Activated CD8-positive, alpha-beta T cell treated with anti-CD3 and anti-CD28 coated beads, Interleukin-2, amount 10 ng/mL, durations not matched to agents 7 days and 5 days (primary cell): ENCODE measurements around the gene KRTAP10-5. TPM values are rescaled to one million over a fixed set of nuclear protein-coding genes. Genes with fewer than 3 reads are reported as not detected.

Source experiments
- total RNA-seq, 2 experiments: library from RNA; stranded (reverse); gene quantifications; one replicate each; pipeline ENCODE4 v1.2.3, GENCODE V29; 2021

KRTAP10-5 gene
- total RNA-seq, 2 experiments from 2014 or later, result not detected

Other genes with a start within 250 kb of the KRTAP10-5 start
- gene CFAP410, start 241.2 kb downstream of the KRTAP10-5 start, total RNA-seq, result 10 to 100 TPM; 16.8 to 17.4 TPM
- 10 to 100 TPM; 35.6 to 40.9 TPM for gene TRPM2, start 227.0 kb downstream of the KRTAP10-5 start, total RNA-seq
- 1 to 10 TPM; 3.2 to 3.4 TPM for gene LRRC3, start 125.1 kb downstream of the KRTAP10-5 start, total RNA-seq
- gene KRTAP10-1, start 40.4 kb downstream of the KRTAP10-5 start, total RNA-seq, result not detected
- not detected for gene KRTAP10-2, start 29.1 kb downstream of the KRTAP10-5 start, total RNA-seq
- not detected for gene KRTAP10-3, start 21.8 kb downstream of the KRTAP10-5 start, total RNA-seq
- not detected for gene KRTAP10-4, start 6.9 kb downstream of the KRTAP10-5 start, total RNA-seq
- not detected for gene KRTAP10-6, start 11.9 kb upstream of the KRTAP10-5 start, total RNA-seq
- gene KRTAP10-7, start 20.0 kb upstream of the KRTAP10-5 start, total RNA-seq, result not detected
- not detected for gene KRTAP10-8, start 31.5 kb upstream of the KRTAP10-5 start, total RNA-seq
- gene KRTAP10-9, start 46.5 kb upstream of the KRTAP10-5 start, total RNA-seq, result not detected
- not detected for gene KRTAP10-10, start 56.8 kb upstream of the KRTAP10-5 start, total RNA-seq
- gene KRTAP10-11, start 65.8 kb upstream of the KRTAP10-5 start, total RNA-seq, result not detected
- gene KRTAP12-4, start 74.1 kb upstream of the KRTAP10-5 start, total RNA-seq, result not detected
- gene KRTAP12-3, start 77.3 kb upstream of the KRTAP10-5 start, total RNA-seq, result not detected
- not detected for gene KRTAP12-2, start 86.3 kb upstream of the KRTAP10-5 start, total RNA-seq
- gene KRTAP12-1, start 101.6 kb upstream of the KRTAP10-5 start, total RNA-seq, result not detected
- gene KRTAP10-12, start 116.6 kb upstream of the KRTAP10-5 start, total RNA-seq, result not detected
- gene TSPEAR, start 131.0 kb upstream of the KRTAP10-5 start, total RNA-seq, result not detected
- 10 to 100 TPM; 85.5 to 86.0 TPM for gene UBE2G2, start 221.2 kb upstream of the KRTAP10-5 start, total RNA-seq
- 100 to 1,000 TPM in 1 of 2 experiments, 10 to 100 TPM in 1; 98.8 to 102 TPM for gene SUMO3, start 237.5 kb upstream of the KRTAP10-5 start, total RNA-seq